Measurements from ENCODE around the gene QSOX2.

- TF ChIP-seq, protein P1, sequence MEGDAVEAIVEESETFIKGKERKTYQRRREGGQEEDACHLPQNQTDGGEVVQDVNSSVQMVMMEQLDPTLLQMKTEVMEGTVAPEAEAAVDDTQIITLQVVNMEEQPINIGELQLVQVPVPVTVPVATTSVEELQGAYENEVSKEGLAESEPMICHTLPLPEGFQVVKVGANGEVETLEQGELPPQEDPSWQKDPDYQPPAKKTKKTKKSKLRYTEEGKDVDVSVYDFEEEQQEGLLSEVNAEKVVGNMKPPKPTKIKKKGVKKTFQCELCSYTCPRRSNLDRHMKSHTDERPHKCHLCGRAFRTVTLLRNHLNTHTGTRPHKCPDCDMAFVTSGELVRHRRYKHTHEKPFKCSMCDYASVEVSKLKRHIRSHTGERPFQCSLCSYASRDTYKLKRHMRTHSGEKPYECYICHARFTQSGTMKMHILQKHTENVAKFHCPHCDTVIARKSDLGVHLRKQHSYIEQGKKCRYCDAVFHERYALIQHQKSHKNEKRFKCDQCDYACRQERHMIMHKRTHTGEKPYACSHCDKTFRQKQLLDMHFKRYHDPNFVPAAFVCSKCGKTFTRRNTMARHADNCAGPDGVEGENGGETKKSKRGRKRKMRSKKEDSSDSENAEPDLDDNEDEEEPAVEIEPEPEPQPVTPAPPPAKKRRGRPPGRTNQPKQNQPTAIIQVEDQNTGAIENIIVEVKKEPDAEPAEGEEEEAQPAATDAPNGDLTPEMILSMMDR (IDR thresholded peaks at IDR 0.05) = no peak
- TF ChIP-seq POLR2AphosphoS5 (IDR thresholded peaks at IDR 0.05; ENCODE audit: low read depth, low read length) = no peak
- TF ChIP-seq, protein P2, sequence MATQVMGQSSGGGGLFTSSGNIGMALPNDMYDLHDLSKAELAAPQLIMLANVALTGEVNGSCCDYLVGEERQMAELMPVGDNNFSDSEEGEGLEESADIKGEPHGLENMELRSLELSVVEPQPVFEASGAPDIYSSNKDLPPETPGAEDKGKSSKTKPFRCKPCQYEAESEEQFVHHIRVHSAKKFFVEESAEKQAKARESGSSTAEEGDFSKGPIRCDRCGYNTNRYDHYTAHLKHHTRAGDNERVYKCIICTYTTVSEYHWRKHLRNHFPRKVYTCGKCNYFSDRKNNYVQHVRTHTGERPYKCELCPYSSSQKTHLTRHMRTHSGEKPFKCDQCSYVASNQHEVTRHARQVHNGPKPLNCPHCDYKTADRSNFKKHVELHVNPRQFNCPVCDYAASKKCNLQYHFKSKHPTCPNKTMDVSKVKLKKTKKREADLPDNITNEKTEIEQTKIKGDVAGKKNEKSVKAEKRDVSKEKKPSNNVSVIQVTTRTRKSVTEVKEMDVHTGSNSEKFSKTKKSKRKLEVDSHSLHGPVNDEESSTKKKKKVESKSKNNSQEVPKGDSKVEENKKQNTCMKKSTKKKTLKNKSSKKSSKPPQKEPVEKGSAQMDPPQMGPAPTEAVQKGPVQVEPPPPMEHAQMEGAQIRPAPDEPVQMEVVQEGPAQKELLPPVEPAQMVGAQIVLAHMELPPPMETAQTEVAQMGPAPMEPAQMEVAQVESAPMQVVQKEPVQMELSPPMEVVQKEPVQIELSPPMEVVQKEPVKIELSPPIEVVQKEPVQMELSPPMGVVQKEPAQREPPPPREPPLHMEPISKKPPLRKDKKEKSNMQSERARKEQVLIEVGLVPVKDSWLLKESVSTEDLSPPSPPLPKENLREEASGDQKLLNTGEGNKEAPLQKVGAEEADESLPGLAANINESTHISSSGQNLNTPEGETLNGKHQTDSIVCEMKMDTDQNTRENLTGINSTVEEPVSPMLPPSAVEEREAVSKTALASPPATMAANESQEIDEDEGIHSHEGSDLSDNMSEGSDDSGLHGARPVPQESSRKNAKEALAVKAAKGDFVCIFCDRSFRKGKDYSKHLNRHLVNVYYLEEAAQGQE (IDR thresholded peaks at IDR 0.05; ENCODE audit: insufficient read depth in 1 of 2, low read depth in 2 of 2, low read length in 1 of 2) = no peak
- TF ChIP-seq SIN3A (IDR thresholded peaks at IDR 0.05; ENCODE audit: borderline replicate concordance, insufficient read depth, low read depth, low read length) = no peak
These were observed 22.7 kb downstream of the QSOX2 start for GRCh38 chr9:136222906-136223285.

Measured in Panc1 (cell line).